ENCODE data around the gene NACC2.

- TF ChIP-seq, protein P1, sequence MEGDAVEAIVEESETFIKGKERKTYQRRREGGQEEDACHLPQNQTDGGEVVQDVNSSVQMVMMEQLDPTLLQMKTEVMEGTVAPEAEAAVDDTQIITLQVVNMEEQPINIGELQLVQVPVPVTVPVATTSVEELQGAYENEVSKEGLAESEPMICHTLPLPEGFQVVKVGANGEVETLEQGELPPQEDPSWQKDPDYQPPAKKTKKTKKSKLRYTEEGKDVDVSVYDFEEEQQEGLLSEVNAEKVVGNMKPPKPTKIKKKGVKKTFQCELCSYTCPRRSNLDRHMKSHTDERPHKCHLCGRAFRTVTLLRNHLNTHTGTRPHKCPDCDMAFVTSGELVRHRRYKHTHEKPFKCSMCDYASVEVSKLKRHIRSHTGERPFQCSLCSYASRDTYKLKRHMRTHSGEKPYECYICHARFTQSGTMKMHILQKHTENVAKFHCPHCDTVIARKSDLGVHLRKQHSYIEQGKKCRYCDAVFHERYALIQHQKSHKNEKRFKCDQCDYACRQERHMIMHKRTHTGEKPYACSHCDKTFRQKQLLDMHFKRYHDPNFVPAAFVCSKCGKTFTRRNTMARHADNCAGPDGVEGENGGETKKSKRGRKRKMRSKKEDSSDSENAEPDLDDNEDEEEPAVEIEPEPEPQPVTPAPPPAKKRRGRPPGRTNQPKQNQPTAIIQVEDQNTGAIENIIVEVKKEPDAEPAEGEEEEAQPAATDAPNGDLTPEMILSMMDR (IDR thresholded peaks at IDR 0.05), result no peak
- TF ChIP-seq POLR2A (IDR thresholded peaks at IDR 0.05), result no peak
- TF ChIP-seq EP300 (IDR thresholded peaks at IDR 0.05), result no peak
These were observed 92.2 kb downstream of the NACC2 start for GRCh38 chr9:136002881-136003280.

Measured in ovary (tissue), 3 donors.